GM10266 (cell line): ENCODE results near the gene HERC3.

Source experiments
- DNase-seq: peaks from one replicate; pipeline ENCODE4 v3.0.0; 2012; ENCODE audit errors: extremely low spot score
- TF ChIP-seq, protein P1 (sequence below): IDR thresholded peaks from 2 replicates; pipeline ENCODE4 v1.5.1; 2012; ENCODE audit warnings: mild to moderate bottlenecking, low read depth; ENCODE audit not compliant: control insufficient read depth, insufficient read depth; ENCODE audit errors: missing control alignments

The HERC3 gene

DNA sequence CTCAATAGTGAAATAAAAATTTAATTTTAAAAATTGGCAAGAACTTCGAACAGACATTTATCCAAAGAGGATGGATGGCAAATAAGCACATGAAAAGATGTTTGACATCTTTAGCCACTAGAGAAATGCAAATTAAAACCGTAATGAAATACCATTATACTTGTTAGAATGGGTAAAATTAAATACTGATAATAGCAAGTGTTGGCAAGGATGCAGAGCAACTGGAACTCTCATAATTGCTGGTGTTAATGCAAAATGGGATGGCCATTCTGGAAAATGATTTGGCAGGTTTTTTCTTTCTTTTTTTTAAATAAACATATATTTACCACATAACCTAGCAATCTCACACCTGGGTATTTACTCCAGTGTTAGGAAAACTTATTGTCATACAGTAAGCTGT, 51.7 kb downstream of the HERC3 start:
- TF ChIP-seq, protein P1, sequence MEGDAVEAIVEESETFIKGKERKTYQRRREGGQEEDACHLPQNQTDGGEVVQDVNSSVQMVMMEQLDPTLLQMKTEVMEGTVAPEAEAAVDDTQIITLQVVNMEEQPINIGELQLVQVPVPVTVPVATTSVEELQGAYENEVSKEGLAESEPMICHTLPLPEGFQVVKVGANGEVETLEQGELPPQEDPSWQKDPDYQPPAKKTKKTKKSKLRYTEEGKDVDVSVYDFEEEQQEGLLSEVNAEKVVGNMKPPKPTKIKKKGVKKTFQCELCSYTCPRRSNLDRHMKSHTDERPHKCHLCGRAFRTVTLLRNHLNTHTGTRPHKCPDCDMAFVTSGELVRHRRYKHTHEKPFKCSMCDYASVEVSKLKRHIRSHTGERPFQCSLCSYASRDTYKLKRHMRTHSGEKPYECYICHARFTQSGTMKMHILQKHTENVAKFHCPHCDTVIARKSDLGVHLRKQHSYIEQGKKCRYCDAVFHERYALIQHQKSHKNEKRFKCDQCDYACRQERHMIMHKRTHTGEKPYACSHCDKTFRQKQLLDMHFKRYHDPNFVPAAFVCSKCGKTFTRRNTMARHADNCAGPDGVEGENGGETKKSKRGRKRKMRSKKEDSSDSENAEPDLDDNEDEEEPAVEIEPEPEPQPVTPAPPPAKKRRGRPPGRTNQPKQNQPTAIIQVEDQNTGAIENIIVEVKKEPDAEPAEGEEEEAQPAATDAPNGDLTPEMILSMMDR: no peak
- DNase-seq: no peak

DNA sequence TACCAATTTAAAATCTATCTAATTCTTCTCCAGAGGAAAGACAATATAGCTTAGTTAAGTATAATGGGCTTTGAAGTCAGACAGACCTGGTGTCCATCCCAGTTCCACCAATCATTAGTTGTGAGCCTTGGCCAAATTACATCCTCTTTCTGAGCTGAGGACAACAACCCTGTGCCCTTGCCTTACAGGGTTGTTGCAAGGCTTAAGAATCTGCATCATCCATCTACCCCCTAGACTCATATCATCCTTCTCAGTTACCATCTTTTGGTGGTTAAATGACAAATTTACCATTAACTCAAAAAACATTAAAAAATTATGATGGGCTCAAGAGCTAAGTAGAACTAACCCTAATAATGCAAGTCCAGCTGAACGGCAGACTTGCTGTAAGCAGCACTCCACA, 53.7 kb downstream of the HERC3 start:
- TF ChIP-seq, protein P1: no peak
- no peak for DNase-seq

DNA sequence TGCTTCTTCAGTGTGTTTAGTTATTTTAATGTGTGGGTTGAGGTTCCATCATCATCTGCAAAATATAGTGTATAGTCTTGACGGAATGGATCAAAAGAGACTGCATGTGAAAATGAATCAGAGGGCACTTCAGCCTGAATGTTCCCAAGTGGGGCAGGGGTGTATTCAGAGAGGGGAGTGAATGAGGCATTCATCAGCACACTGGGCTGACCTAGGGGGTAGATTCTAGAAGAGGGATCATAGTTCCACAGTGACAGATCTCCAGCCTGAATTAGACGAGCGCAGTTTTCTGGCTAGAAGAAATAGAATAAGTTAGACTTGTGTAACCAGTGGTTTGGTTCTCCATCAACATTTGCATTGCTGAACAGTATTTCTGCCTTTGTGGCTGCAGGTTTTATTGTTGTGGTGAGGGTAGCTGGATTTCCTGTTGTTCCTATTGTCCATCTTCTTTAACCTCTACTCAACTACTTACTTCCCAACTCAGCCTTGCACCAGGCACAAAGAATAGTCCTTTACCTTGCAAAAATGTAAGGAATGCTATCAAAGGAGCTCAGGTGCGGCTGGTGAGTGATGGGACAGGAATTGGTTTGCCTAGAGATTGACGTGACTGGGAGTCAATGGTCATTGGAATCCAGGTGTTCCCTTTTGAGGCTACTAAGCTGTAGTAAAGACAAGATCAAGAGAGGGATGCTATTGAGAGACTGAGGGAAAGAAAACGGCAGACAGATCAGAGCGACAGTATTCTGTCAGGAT, 54.4 kb downstream of the HERC3 start:
- no peak for DNase-seq

DNA sequence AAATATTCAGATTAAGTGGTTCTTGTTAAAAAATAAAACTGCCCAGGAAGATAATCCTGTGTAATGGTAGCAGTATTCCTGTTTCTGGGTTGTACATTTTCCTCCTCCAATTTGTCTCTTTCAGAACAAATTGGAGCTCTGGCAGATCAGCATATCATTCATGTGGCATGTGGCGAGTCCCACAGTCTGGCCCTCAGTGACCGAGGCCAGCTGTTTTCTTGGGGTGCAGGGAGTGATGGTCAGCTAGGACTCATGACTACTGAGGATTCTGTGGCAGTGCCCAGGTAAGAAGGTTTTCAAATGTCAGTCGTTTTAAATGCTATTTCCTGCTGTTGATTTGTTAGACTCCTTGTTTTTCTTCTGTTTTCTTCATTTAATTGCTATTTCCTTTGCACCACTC, 57.4 kb downstream of the HERC3 start:
- TF ChIP-seq, protein P1: no peak
- DNase-seq: no peak

More for the DNA sequence above, 54.4 kb downstream of the HERC3 start:
- TF ChIP-seq, protein P1: no peak

DNA sequence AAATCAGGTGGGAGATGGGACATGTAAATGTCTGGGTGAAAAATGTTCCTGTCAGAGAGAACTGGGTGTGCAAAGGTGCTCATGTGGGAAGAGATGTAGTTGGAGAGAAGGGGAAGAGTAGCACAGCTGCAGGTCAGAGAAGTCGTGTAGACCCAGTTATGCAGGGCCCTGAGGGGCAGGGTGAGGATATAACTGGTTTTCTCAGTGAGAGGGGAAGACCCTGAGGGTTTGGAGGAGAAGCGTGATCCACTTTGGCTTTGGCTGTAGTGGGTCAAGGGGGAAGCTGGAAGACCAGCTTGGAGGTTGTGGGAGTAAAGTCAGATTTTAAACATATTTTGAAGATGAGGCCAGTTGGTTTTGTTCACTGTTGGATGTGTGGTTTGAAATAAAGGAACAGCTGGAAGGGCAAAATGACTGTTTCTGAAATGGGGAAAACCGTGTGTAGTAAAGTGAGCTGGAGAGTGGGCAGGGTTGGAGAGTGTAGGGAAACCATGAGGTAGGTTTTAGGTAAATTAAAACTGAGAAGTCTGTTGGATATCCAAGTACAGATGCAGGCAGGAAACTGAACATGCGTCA, 61.2 kb downstream of the HERC3 start:
- DNase-seq: no peak
- TF ChIP-seq, protein P1: no peak

DNA sequence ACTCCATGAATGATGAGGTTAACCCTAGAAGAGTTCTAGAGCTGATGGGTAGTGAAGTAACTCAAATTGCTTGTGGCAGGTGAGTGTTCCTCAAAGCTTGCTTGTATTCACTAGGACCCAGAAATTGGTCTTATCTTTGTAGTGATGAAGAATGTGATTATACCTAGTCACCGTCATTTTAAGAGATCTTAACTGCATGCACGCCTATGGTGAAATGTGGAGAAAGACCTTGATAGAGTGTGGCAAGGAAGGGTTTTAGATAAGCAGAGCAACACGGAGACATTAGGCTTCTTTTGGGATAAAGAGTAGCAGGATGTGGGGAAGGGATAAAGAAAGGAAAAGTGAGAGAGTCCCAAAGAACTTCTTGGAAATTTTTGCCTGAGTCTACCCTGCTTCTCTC, 62.9 kb downstream of the HERC3 start:
- no peak for DNase-seq
- TF ChIP-seq, protein P1: no peak
